ENCODE measurements around the gene TNRC6C.
A peak's percentile ranks its signal among the peaks of the same experiment; 100 is the strongest.

The TNRC6C gene

DNA sequence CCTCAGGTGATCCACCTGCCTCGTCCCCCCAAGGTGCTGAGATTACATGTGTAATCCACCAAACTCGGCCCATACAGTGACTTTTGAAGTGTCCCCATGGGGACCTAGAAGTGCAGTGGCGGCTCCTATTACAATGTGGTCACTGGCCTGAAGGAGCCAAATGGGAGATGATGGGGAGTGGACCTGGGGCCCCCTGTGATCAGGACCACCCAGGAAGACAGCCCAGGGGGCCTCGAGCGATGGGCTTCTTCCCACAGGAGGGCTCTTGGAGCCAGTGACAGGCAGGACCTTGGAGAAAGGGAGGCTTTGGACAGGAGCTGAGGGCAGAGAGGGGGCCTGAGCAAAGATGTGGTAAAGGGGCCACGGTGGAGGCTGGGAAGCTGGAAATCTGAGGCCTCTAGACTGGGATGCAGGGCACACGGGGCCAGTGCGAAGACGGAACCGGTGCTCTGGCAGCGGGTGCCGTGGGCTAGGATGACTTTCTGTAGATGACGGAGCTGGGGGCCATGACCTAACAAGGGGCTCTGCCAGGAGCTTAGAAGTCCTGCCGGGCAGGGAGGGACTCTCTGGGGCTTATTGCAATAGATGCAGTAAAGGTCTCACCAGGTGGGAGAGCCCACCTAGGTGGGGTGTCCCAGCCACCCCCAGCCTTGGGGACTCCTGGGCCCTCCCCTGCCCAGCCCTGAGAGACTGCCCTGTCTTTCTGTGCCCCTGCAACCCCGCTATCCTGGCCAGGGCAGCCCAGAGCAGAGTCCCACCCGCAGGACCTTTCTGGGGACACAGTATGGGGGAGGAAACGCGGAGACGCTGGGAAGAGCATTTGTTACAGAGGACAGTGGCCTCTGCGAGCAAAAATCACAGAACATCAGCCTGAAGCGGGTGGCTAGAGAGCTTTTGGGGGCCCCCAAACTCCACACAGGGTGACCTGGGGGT lies 185.0 kb downstream of the TNRC6C start:
- TF ChIP-seq, protein P1, sequence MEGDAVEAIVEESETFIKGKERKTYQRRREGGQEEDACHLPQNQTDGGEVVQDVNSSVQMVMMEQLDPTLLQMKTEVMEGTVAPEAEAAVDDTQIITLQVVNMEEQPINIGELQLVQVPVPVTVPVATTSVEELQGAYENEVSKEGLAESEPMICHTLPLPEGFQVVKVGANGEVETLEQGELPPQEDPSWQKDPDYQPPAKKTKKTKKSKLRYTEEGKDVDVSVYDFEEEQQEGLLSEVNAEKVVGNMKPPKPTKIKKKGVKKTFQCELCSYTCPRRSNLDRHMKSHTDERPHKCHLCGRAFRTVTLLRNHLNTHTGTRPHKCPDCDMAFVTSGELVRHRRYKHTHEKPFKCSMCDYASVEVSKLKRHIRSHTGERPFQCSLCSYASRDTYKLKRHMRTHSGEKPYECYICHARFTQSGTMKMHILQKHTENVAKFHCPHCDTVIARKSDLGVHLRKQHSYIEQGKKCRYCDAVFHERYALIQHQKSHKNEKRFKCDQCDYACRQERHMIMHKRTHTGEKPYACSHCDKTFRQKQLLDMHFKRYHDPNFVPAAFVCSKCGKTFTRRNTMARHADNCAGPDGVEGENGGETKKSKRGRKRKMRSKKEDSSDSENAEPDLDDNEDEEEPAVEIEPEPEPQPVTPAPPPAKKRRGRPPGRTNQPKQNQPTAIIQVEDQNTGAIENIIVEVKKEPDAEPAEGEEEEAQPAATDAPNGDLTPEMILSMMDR (IDR thresholded peaks at IDR 0.05; ENCODE audit: insufficient read depth, low read depth, low read length, missing control alignments) = no peak
- no peak overlapping the region for H3K4me3 ChIP-seq (ENCODE audit: low read length)
- no peak for DNase-seq (ENCODE audit: low read depth)

GRCh38 chr17:78144147-78144719 lies 185.7 kb downstream of the TNRC6C start:
- peak; percentile 51 for DNase-seq (ENCODE audit: low read depth)
- TF ChIP-seq, protein P1 (IDR thresholded peaks at IDR 0.05; ENCODE audit: insufficient read depth, low read depth, low read length, missing control alignments) = no peak
- no peak overlapping the region for H3K4me3 ChIP-seq (ENCODE audit: low read length)

GRCh38 chr17:78144736-78145641 lies 186.5 kb downstream of the TNRC6C start:
- TF ChIP-seq, protein P1 (IDR thresholded peaks at IDR 0.05; ENCODE audit: insufficient read depth, low read depth, low read length, missing control alignments) = no peak
- DNase-seq (ENCODE audit: low read depth) = no peak
- H3K4me3 ChIP-seq (ENCODE audit: low read length) = no peak overlapping the region

GRCh38 chr17:78146471-78146869 lies 188.0 kb downstream of the TNRC6C start:
- TF ChIP-seq, protein P1 (IDR thresholded peaks at IDR 0.05; ENCODE audit: insufficient read depth, low read depth, low read length, missing control alignments) = no peak
- DNase-seq (ENCODE audit: low read depth) = no peak
- no peak overlapping the region for H3K4me3 ChIP-seq (ENCODE audit: low read length)

DNA sequence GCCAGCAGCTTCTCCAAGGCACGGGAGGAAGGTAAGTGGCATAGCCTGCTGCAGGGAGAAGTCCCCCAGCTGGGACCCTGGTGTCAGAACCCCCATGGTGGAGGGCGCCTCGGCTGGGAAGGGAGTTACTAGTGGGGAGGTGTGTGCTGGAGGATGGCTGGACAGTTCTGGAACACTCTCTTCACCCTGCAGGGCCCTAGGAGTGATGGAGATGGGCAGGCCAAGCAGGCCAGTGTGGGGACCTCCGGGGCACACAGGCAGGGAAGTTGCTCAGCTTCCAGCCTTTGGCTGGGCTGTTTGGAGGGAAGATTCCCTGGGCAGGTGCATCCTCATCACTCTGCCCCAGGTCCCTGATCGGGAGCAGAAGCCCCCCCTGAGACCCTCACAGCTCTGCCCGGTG lies 188.4 kb downstream of the TNRC6C start:
- DNase-seq (ENCODE audit: low read depth) = no peak
- no peak overlapping the region for H3K4me3 ChIP-seq (ENCODE audit: low read length)
- TF ChIP-seq, protein P1 (IDR thresholded peaks at IDR 0.05; ENCODE audit: insufficient read depth, low read depth, low read length, missing control alignments) = no peak

- H3K4me3 ChIP-seq (ENCODE audit: low read length) = no peak overlapping the region
- TF ChIP-seq, protein P1 (IDR thresholded peaks at IDR 0.05; ENCODE audit: insufficient read depth, low read depth, low read length, missing control alignments) = no peak
- peak; percentile 33 for DNase-seq (ENCODE audit: low read depth)
These were observed 189.0 kb downstream of the TNRC6C start for GRCh38 chr17:78147315-78147998.
